ENCODE data around the gene ZNF606. TPM values are rescaled to one million over a fixed set of nuclear protein-coding genes. Genes with fewer than 3 reads are reported as not detected.

Gene ZNF606
- total and polyA plus RNA-seq, 9 of the 15 experiments (the other 6 are each of a cell fraction or from before 2014, with no cell fraction given) = 0.03 to 0.98 (median 0.28) TPM

- H3K4me2 ChIP-seq (ENCODE audit: insufficient read depth, low read length) = no peak overlapping the region
- no peaks in the 10 kb centered on the region for H3K9me1 ChIP-seq (ENCODE audit: control insufficient read depth, insufficient read depth, low read length)
- peaks cover 0 to 16% of the 10 kb centered on the region in 2 experiments; a peak in 2 of 5 replicates for H3K4me1 ChIP-seq (replicated peaks in 1 of 2; ENCODE audit: control insufficient read depth in 2 of 2, insufficient read depth in 2 of 2, low read length in 2 of 2)
- DNase-seq (ENCODE audit: extremely low read depth in 1 of 4, low spot score in 3 of 4) (no peak), ATAC-seq (no peak), FAIRE-seq (no peak)
- H4K20me1 ChIP-seq (replicated peaks; ENCODE audit: control insufficient read depth, insufficient read depth, low read length) = no peaks in the 10 kb centered on the region
- BruUV-seq (replicated peaks) = no TSS peak
- TF ChIP-seq CTCF (IDR thresholded peaks at IDR 0.05 in 2 of 3, conservative IDR thresholded peaks at IDR 0.05 in 1 of 3; ENCODE audit: insufficient read depth in 2 of 3, low read depth in 1 of 3, low read length in 3 of 3) (peak in 2 of 3 experiments; percentile 16 to 22; a peak in 1 of 6 replicates), MEIS2 (IDR thresholded peaks at IDR 0.05; ENCODE audit: partially characterized antibody) (no peak)
- H3K9me3 ChIP-seq (replicated peaks; ENCODE audit: control insufficient read depth, insufficient read depth, low read depth, low read length) = no peaks in the 10 kb centered on the region
- no peak overlapping the region for H3K27ac ChIP-seq (ENCODE audit: extremely low read depth, low read depth, low read length)
- ChIA-PET CTCF (ENCODE audit: low intra/inter-chr PET ratio) (no interaction called here), POLR2A (no interaction called here)
- no peak overlapping the region for H3K4me3 ChIP-seq
- no peaks in the 10 kb centered on the region for H3K36me3 ChIP-seq (ENCODE audit: control insufficient read depth, insufficient read depth, low read length)
- in situ Hi-C loops (cut with MboI) (no loop called here), intact Hi-C loops (cut with micrococcal nuclease) (no loop called here)
- H3K9ac ChIP-seq (ENCODE audit: insufficient read depth in 1 of 2, low read depth in 2 of 2, low read length in 2 of 2) = no peak overlapping the region
- WGBS (ENCODE audit: insufficient coverage, low coverage, missing lambda C conversion rate) = 21% methylated on average over 48 of the region's 54 CpGs
- no peak overlapping the region for H2AFZ ChIP-seq (ENCODE audit: low read depth, low read length)
- peaks cover 0 to 10% of the 10 kb centered on the region in 2 experiments; a peak in 2 of 5 replicates for H3K27me3 ChIP-seq (ENCODE audit: control insufficient read depth in 2 of 2, insufficient read depth in 2 of 2, low read length in 2 of 2)
- no peaks in the 10 kb centered on the region for H3K79me2 ChIP-seq (ENCODE audit: control insufficient read depth, insufficient read depth, low read length)
These were observed 40.1 kb upstream of the ZNF606 start for GRCh38 chr19:58042495-58043340.
